ENCODE measurements around the gene PTPRG. TPM values are rescaled to one million over a fixed set of nuclear protein-coding genes. Genes with fewer than 3 reads are reported as not detected.

Gene PTPRG
- total and polyA plus RNA-seq, 2 of the 13 experiments (the other 11 are each of a cell fraction or from before 2014, with no cell fraction given): 8.0 to 25.3 TPM

DNA sequence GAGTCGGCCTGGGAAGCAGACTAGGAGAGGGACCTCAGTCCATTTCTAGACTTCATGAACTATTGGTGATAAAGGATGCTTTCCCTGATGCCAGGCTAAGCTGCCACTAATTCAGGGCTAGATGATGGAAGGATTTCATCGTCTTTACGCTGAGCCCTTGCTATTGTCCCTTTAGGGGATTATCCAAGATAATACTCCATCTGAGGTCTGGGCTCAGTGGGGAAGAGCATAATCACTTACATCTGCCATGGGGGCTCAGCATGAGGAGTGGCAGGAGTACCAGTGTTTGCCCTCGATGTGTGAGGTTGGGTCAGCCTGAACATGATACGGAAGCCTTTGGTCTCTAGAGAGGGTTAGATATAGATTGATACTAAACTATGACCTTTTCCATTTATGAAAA, 47.3 kb downstream of the PTPRG start (continued):
- TF ChIP-seq ZNF256 (CRISPR knock-in tag; conservative IDR thresholded peaks at IDR 0.05) (no peak), CREM (IDR thresholded peaks at IDR 0.05) (no peak), CREM (CRISPR knock-in tag; IDR thresholded peaks at IDR 0.05) (no peak), ETV6 (CRISPR knock-in tag; conservative IDR thresholded peaks at IDR 0.05) (no peak), RFX1 (IDR thresholded peaks at IDR 0.05) (no peak), RERE (CRISPR knock-in tag; IDR thresholded peaks at IDR 0.05; ENCODE audit: low read depth) (no peak), E2F1 (CRISPR knock-in tag; IDR thresholded peaks at IDR 0.05) (no peak)
- TF ChIP-seq, protein P1, sequence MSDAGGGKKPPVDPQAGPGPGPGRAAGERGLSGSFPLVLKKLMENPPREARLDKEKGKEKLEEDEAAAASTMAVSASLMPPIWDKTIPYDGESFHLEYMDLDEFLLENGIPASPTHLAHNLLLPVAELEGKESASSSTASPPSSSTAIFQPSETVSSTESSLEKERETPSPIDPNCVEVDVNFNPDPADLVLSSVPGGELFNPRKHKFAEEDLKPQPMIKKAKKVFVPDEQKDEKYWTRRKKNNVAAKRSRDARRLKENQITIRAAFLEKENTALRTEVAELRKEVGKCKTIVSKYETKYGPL (CRISPR knock-in tag; IDR thresholded peaks at IDR 0.05): no peak
- TF ChIP-seq, protein P2, sequence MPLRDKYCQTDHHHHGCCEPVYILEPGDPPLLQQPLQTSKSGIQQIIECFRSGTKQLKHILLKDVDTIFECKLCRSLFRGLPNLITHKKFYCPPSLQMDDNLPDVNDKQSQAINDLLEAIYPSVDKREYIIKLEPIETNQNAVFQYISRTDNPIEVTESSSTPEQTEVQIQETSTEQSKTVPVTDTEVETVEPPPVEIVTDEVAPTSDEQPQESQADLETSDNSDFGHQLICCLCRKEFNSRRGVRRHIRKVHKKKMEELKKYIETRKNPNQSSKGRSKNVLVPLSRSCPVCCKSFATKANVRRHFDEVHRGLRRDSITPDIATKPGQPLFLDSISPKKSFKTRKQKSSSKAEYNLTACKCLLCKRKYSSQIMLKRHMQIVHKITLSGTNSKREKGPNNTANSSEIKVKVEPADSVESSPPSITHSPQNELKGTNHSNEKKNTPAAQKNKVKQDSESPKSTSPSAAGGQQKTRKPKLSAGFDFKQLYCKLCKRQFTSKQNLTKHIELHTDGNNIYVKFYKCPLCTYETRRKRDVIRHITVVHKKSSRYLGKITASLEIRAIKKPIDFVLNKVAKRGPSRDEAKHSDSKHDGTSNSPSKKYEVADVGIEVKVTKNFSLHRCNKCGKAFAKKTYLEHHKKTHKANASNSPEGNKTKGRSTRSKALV (CRISPR knock-in tag; IDR thresholded peaks at IDR 0.05): no peak

Data from HepG2 (cell line).